ENCODE data around the gene FABP6. TPM values are rescaled to one million over a fixed set of nuclear protein-coding genes. Genes with fewer than 3 reads are reported as not detected.

FABP6 gene
- total RNA-seq, 1 experiment from 2014 or later: 0.52 TPM

- Histone ChIP-seq H3K4me3 (ENCODE audit: low read depth, low read length, poor library complexity, severe bottlenecking) (no peak overlapping the region), H3K36me3 (ENCODE audit: insufficient read depth, low read length, poor library complexity, severe bottlenecking) (no peaks in the 10 kb centered on the region), H3K9me3 (ENCODE audit: low read depth, low read length, poor library complexity, severe bottlenecking) (no peaks in the 10 kb centered on the region), H3K27me3 (replicated peaks; ENCODE audit: insufficient read depth, low read depth, low read length, poor library complexity) (no peaks in the 10 kb centered on the region), H3K4me1 (ENCODE audit: insufficient read depth, low read length, poor library complexity, severe bottlenecking) (no peaks in the 10 kb centered on the region), H3K27ac (ENCODE audit: low read depth, low read length, poor library complexity, severe bottlenecking) (no peak overlapping the region)
- intact Hi-C loops (cut with micrococcal nuclease; ENCODE audit: unreplicated experiment): no loop called here
- POLR2A ChIA-PET (ENCODE audit: low non-redundant PET): no interaction called here
- CTCF ChIA-PET: no interaction called here
- BruUV-seq (replicated peaks): no TSS peak
- TF ChIP-seq EZH2 (IDR thresholded peaks at IDR 0.05; ENCODE audit: borderline replicate concordance, low read depth, low read length, poor library complexity, severe bottlenecking) (no peak), CTCF (conservative IDR thresholded peaks at IDR 0.05; ENCODE audit: low read depth, low read length) (no peak)
- no peak for DNase-seq (ENCODE audit: low spot score)
Measured at GRCh38 chr5:160210606-160211005, 18.7 kb upstream of the FABP6 start.

GRCh38 chr5:160211352-160211751 lies 18.0 kb upstream of the FABP6 start:
- ChIA-PET CTCF (interaction anchor here (0.5 kb wide), 1 partner anchor 13 kb away, joined by 3 read pairs; no protein-coding TSS in a partner anchor), POLR2A (ENCODE audit: low non-redundant PET) (no interaction called here)
- no TSS peak for BruUV-seq (replicated peaks)
- TF ChIP-seq CTCF (conservative IDR thresholded peaks at IDR 0.05; ENCODE audit: low read depth, low read length) (no peak), EZH2 (IDR thresholded peaks at IDR 0.05; ENCODE audit: borderline replicate concordance, low read depth, low read length, poor library complexity, severe bottlenecking) (no peak)
- Histone ChIP-seq H3K27ac (ENCODE audit: low read depth, low read length, poor library complexity, severe bottlenecking) (no peak overlapping the region), H3K4me3 (ENCODE audit: low read depth, low read length, poor library complexity, severe bottlenecking) (no peak overlapping the region), H3K4me1 (ENCODE audit: insufficient read depth, low read length, poor library complexity, severe bottlenecking) (no peaks in the 10 kb centered on the region), H3K27me3 (replicated peaks; ENCODE audit: insufficient read depth, low read depth, low read length, poor library complexity) (no peaks in the 10 kb centered on the region), H3K9me3 (ENCODE audit: low read depth, low read length, poor library complexity, severe bottlenecking) (no peaks in the 10 kb centered on the region), H3K36me3 (ENCODE audit: insufficient read depth, low read length, poor library complexity, severe bottlenecking) (no peaks in the 10 kb centered on the region)
- intact Hi-C loops (cut with micrococcal nuclease; ENCODE audit: unreplicated experiment): no loop called here
- DNase-seq (ENCODE audit: low spot score): no peak

GRCh38 chr5:160213537-160213936 lies 15.8 kb upstream of the FABP6 start:
- Histone ChIP-seq H3K27me3 (replicated peaks; ENCODE audit: insufficient read depth, low read depth, low read length, poor library complexity) (no peaks in the 10 kb centered on the region), H3K36me3 (ENCODE audit: insufficient read depth, low read length, poor library complexity, severe bottlenecking) (no peaks in the 10 kb centered on the region), H3K27ac (ENCODE audit: low read depth, low read length, poor library complexity, severe bottlenecking) (no peak overlapping the region), H3K9me3 (ENCODE audit: low read depth, low read length, poor library complexity, severe bottlenecking) (no peaks in the 10 kb centered on the region), H3K4me1 (ENCODE audit: insufficient read depth, low read length, poor library complexity, severe bottlenecking) (no peaks in the 10 kb centered on the region), H3K4me3 (ENCODE audit: low read depth, low read length, poor library complexity, severe bottlenecking) (no peak overlapping the region)
- ChIA-PET POLR2A (ENCODE audit: low non-redundant PET) (no interaction called here), CTCF (no interaction called here)
- DNase-seq (ENCODE audit: low spot score): no peak
- BruUV-seq (replicated peaks): no TSS peak
- no peak for TF ChIP-seq CTCF (conservative IDR thresholded peaks at IDR 0.05; ENCODE audit: low read depth, low read length)
- TF ChIP-seq EZH2 (IDR thresholded peaks at IDR 0.05; ENCODE audit: borderline replicate concordance, low read depth, low read length, poor library complexity, severe bottlenecking): no peak
- intact Hi-C loops (cut with micrococcal nuclease; ENCODE audit: unreplicated experiment): no loop called here
